Adipocyte (in vitro differentiated cells): ENCODE results near the gene SNPH.

Experiments used
- DNase-seq: peaks from one replicate; pipeline ENCODE4 v3.0.0-alpha.2; 2015; ENCODE audit warnings: low read depth
- H3K27me3 ChIP-seq: replicated peaks from 2 replicates; pipeline ENCODE4 v1.7.0; 2013; ENCODE audit warnings: mild to moderate bottlenecking, low read length, moderate library complexity; ENCODE audit not compliant: control insufficient read depth, insufficient read depth
- H3K36me3 ChIP-seq: 2 replicates; pipeline ENCODE4 v1.7.0; 2013; ENCODE audit warnings: low read length, mild to moderate bottlenecking, moderate library complexity; ENCODE audit not compliant: control insufficient read depth, insufficient read depth, severe bottlenecking
- H3K4me1 ChIP-seq: 2 replicates; pipeline ENCODE4 v1.7.0; 2013; ENCODE audit warnings: mild to moderate bottlenecking, low read length, moderate library complexity; ENCODE audit not compliant: control insufficient read depth, insufficient read depth
- H3K4me3 ChIP-seq: 2 replicates; pipeline ENCODE4 v1.7.0; 2013; ENCODE audit warnings: mild to moderate bottlenecking, low read length, moderate library complexity
- H3K9ac ChIP-seq: 2 replicates; pipeline ENCODE4 v1.7.0; 2013; ENCODE audit warnings: mild to moderate bottlenecking, low read length, moderate library complexity
- H3K9me3 ChIP-seq: 2 replicates; pipeline ENCODE4 v1.7.0; 2013; ENCODE audit warnings: mild to moderate bottlenecking, low read length, moderate library complexity; ENCODE audit not compliant: control insufficient read depth

Gene SNPH

DNA sequence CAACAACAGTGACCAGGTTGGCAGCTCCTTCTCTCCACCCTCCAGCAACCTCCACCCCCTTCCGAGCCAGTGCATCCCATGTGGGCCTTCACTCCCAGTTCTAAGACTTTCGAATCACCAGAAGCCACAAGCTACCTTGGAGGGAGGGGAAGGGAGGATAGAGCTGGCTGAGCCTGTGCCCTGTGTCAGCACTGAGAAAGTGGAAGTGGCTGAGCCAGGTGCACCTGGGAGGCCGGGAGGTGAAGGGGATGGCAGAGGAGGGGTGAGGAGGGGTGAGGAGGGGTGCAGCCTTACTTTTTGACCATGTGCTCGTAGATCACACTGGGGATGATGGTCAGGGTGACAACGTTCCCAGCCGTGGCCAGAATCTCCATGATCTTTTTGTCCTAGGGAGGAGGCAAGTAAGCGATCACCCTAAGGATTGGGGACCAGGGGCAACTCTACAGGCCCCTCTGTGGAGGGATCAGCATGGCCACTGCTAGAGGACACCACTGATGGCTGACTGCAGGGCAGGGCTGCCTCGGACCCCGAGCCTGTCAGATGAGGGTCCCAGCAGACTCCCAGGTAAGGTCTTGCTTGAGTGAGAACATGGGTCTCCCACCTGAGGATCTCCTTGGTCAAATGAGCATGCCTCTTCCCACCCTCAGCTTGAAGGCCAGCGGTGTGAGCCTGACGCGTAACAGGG, 44.6 kb downstream of the SNPH start:
- no peak overlapping the region for H3K4me3 ChIP-seq
- H3K36me3 ChIP-seq: peaks cover 1% of the 10 kb centered on the region
- H3K27me3 ChIP-seq: no peaks in the 10 kb centered on the region
- DNase-seq: no peak
- H3K9me3 ChIP-seq: no peaks in the 10 kb centered on the region
- H3K9ac ChIP-seq: no peak overlapping the region
- peaks cover 8% of the 10 kb centered on the region for H3K4me1 ChIP-seq

GRCh38 chr20:1312308-1312707, 46.2 kb downstream of the SNPH start:
- DNase-seq: no peak
- H3K4me3 ChIP-seq: no peak overlapping the region
- no peaks in the 10 kb centered on the region for H3K36me3 ChIP-seq
- peaks cover 8% of the 10 kb centered on the region for H3K4me1 ChIP-seq
- no peak overlapping the region for H3K9ac ChIP-seq
- no peaks in the 10 kb centered on the region for H3K27me3 ChIP-seq
- H3K9me3 ChIP-seq: no peaks in the 10 kb centered on the region

- Histone ChIP-seq H3K9me3 (no peaks in the 10 kb centered on the region), H3K4me3 (peak overlapping the region; percentile 68), H3K4me1 (peaks cover 8% of the 10 kb centered on the region), H3K27me3 (no peaks in the 10 kb centered on the region), H3K9ac (no peak overlapping the region), H3K36me3 (no peaks in the 10 kb centered on the region)
- no peak for DNase-seq
Measured at GRCh38 chr20:1312904-1313235, 46.8 kb downstream of the SNPH start.

DNA sequence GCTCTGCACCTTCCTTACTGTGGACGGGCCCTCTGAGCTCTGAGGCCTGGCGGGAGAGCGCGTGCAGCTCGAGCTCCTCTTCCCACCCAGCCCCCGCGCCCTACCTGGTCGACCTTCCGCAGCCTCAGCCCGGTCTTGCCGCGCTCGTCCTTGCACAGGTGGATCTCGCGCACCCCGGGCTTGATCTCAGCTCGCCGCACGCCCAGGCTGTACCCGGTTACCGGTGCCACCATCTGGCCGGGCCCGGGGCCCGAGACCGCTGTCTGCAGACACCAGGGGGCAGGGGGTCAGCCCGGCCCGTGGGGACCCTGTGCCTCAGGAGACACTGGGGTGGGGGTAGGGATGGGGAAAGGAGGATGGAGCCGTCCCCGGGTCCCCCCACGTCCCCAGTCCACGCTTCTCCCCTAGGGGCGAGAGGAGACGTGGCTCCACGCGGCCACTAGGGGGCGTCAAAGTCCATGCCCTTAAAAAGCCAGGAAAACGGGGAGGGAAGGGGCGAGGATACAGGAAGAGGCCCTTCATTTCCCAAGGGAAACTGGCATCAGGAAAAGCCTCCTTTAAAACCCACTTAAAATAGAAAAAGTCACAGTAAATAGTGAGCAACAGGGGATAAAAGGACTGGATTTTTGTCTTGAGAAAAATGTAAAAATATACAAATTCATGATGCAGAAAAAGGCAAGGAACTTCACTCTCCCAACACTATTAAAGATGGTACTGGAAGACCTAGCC, 47.3 kb downstream of the SNPH start:
- Histone ChIP-seq H3K9me3 (no peaks in the 10 kb centered on the region), H3K36me3 (no peaks in the 10 kb centered on the region), H3K9ac (peak overlapping the region; percentile 51), H3K27me3 (no peaks in the 10 kb centered on the region), H3K4me3 (peak overlapping the region; percentile 68), H3K4me1 (peaks cover 8% of the 10 kb centered on the region)
- DNase-seq: peak; percentile 93

GRCh38 chr20:1315804-1316203, 49.7 kb downstream of the SNPH start:
- no peak for DNase-seq
- H3K27me3 ChIP-seq: no peaks in the 10 kb centered on the region
- no peak overlapping the region for H3K4me3 ChIP-seq
- no peaks in the 10 kb centered on the region for H3K9me3 ChIP-seq
- H3K36me3 ChIP-seq: no peaks in the 10 kb centered on the region
- no peak overlapping the region for H3K9ac ChIP-seq
- H3K4me1 ChIP-seq: peaks cover 8% of the 10 kb centered on the region

GRCh38 chr20:1317545-1318255, 51.6 kb downstream of the SNPH start:
- Histone ChIP-seq H3K9ac (no peak overlapping the region), H3K4me3 (no peak overlapping the region), H3K4me1 (peaks cover 14% of the 10 kb centered on the region), H3K9me3 (no peaks in the 10 kb centered on the region), H3K36me3 (no peaks in the 10 kb centered on the region), H3K27me3 (no peaks in the 10 kb centered on the region)
- DNase-seq: no peak

DNA sequence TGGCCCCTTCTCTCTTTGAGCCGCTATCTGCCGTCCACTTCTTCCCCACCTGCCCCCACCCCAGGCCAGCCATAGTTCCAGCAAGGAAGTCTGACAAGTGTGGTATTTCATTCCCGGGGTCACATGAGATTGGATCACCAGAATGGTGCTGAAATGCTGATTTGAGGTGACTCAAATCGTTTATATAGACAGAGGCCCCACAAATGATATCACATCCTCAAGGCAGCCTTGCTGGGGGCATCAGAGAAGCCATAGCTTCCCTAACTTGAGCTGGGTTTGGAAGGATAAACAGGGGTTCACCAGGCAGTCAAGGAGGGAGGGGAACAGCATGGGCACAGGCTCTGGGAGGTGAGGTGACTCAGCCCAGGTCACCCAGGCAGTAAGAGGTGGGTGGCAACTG, 53.0 kb downstream of the SNPH start:
- Histone ChIP-seq H3K36me3 (no peaks in the 10 kb centered on the region), H3K27me3 (no peaks in the 10 kb centered on the region), H3K4me1 (peaks cover 14% of the 10 kb centered on the region), H3K4me3 (no peak overlapping the region), H3K9ac (no peak overlapping the region), H3K9me3 (no peaks in the 10 kb centered on the region)
- no peak for DNase-seq

DNA sequence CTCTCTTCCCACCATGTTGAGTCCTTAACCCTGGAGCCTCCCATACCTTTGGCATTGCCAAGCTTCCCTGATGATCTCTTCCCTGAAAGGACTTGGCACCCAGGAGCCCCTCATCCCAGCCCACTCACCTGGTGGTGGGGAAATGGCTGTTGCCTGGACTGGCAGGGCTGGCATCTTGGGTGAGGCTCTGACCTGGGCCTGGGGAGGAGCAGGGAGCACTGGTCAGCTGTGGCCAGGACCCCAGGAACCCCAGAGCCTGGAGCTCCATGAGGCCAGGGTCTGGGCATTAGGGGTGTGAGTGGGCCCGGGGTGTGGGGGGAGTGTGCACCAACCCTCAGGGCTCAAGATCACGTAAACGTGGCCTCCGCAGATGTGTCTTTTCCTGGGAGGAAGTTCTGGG, 53.4 kb downstream of the SNPH start:
- Histone ChIP-seq H3K9ac (no peak overlapping the region), H3K9me3 (no peaks in the 10 kb centered on the region), H3K4me1 (peaks cover 16% of the 10 kb centered on the region), H3K36me3 (no peaks in the 10 kb centered on the region), H3K4me3 (no peak overlapping the region), H3K27me3 (no peaks in the 10 kb centered on the region)
- no peak for DNase-seq

DNA sequence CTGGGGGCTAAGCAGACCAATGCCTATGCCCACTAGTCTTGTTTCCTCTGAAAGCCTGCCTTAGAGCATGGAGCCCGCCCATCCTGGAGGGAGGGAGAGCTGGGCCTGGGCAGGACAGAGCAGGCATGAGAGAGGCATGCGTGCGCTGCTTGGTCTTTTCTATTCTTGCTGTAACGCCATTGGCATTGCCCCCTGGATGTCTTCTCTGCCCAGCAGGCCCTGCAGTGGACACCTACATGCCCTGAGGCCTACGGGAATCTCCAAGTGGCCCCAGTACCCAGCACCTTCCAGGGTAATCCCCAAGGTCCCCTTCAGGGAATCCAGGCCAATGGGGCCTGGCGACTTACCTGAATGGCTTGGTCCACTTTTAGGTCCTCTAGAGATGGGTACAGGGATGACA, 53.9 kb downstream of the SNPH start:
- Histone ChIP-seq H3K9ac (no peak overlapping the region), H3K4me3 (no peak overlapping the region), H3K36me3 (no peaks in the 10 kb centered on the region), H3K9me3 (no peaks in the 10 kb centered on the region), H3K4me1 (peaks cover 22% of the 10 kb centered on the region), H3K27me3 (no peaks in the 10 kb centered on the region)
- DNase-seq: no peak

DNA sequence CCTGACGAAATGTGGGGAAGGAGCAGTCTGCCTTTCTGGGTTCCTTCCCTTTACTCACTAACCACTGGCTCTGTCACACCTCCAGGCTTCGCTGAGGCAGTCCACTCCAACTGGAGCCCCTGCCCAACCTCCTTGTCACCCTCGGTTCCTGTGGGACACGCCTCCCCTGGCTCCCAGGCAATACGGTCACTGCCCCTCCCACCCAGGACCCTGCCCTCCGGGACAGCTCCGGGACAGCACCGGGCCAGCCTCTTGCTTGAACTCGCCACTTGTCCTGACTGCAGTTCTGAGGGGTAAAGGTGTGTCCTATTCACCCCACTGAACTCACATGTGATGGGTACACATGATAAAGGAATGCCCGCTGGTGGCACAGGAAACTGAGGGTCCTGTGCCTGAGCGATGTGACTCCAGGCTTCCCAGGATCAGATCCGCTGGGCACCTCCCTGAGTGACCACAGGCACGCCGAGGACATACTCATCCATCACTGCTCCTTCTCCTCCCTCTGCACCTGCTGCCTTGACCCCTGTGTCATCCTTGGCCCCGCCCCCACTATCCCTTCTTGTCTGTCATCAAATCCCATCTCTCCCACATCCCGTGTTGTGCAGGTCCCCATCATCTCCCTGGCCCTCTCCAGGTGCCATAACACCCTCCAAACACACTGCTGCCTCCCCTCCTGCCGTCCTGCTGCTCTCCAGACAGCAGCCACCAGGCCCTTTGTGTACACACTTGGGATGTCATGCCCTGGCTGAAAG, 55.0 kb downstream of the SNPH start:
- no peak overlapping the region for H3K4me3 ChIP-seq
- H3K9me3 ChIP-seq: no peaks in the 10 kb centered on the region
- no peak for DNase-seq
- H3K36me3 ChIP-seq: no peaks in the 10 kb centered on the region
- H3K4me1 ChIP-seq: peaks cover 26% of the 10 kb centered on the region
- H3K27me3 ChIP-seq: no peaks in the 10 kb centered on the region
- no peak overlapping the region for H3K9ac ChIP-seq

DNA sequence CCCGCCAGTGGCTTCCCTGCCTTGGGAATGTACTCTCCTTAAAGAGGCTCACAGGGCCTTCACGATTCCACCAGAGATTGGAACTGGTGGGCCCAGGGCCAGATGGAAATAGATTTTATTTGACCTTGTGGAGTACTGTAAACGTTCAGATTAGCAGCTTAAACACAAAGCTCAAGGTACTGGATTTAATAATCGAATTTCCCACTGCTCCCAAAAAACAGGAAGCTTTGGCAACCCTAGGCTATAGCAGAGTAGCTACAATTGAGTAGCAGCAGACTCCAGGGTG, 55.5 kb downstream of the SNPH start:
- H3K4me3 ChIP-seq: no peak overlapping the region
- H3K36me3 ChIP-seq: no peaks in the 10 kb centered on the region
- no peaks in the 10 kb centered on the region for H3K9me3 ChIP-seq
- no peak overlapping the region for H3K9ac ChIP-seq
- DNase-seq: no peak
- no peaks in the 10 kb centered on the region for H3K27me3 ChIP-seq
- peaks cover 31% of the 10 kb centered on the region for H3K4me1 ChIP-seq
